HepG2 (cell line): ENCODE measurements around the gene TBC1D10B. TPM values are rescaled to one million over a fixed set of nuclear protein-coding genes. Genes with fewer than 3 reads are reported as not detected.
A peak's percentile ranks its signal among the peaks of the same experiment; 100 is the strongest.

Source experiments
- DMTF1 ChIP-seq: sonication (generic); formaldehyde crosslinking; IDR thresholded peaks from 2 replicates; pipeline ENCODE4 v1.4.0; 2020; ENCODE audit warnings: mild to moderate bottlenecking, missing genetic modification reagents
- FOXP1 ChIP-seq, 2 experiments: fragments of 450-650 bp in 1 of 2; IDR thresholded peaks; 2 replicates each; pipeline ENCODE4 v1.6.1; 2017 to 2018; ENCODE audit warnings: antibody characterized with exemption in 1 of 2
- GABPB1 ChIP-seq: IDR thresholded peaks from 2 replicates; pipeline ENCODE4 v1.6.1; 2016; ENCODE audit warnings: mild to moderate bottlenecking, missing genetic modification reagents, moderate library complexity, missing compliant biosample characterization
- GZF1 ChIP-seq: sonication (generic); formaldehyde crosslinking; IDR thresholded peaks from 2 replicates; pipeline ENCODE4 v1.5.1; 2020; ENCODE audit warnings: mild to moderate bottlenecking, missing genetic modification reagents
- HIVEP1 ChIP-seq: sonication (generic); formaldehyde crosslinking; IDR thresholded peaks from 2 replicates; pipeline ENCODE4 v1.4.0; 2020; ENCODE audit warnings: mild to moderate bottlenecking, missing genetic modification reagents
- NFKBIZ ChIP-seq: IDR thresholded peaks from 2 replicates; pipeline ENCODE4 v1.6.1; 2018; ENCODE audit warnings: missing genetic modification reagents, missing compliant biosample characterization
- NR0B2 ChIP-seq: sonication (generic); formaldehyde crosslinking; IDR thresholded peaks from 2 replicates; pipeline ENCODE4 v1.4.0; 2020; ENCODE audit warnings: mild to moderate bottlenecking, missing genetic modification reagents
- RBM39 ChIP-seq: fragments of 200-400 bp; formaldehyde crosslinking; IDR thresholded peaks from one replicate; pipeline ENCODE4 v1.6.1; 2018; ENCODE audit warnings: antibody characterized with exemption, mild to moderate bottlenecking, low read depth, low read length; ENCODE audit not compliant: poor library complexity, severe bottlenecking
- RCOR2 ChIP-seq: IDR thresholded peaks from 2 replicates; pipeline ENCODE4 v1.6.1; 2016; ENCODE audit warnings: missing biosample characterization, missing genetic modification reagents
- SAFB2 ChIP-seq: sonication (generic); formaldehyde crosslinking; IDR thresholded peaks from 2 replicates; pipeline ENCODE4 v1.5.1; 2020; ENCODE audit warnings: missing genetic modification reagents, low read depth, mild to moderate bottlenecking, borderline replicate concordance
- SNAPC2 ChIP-seq: sonication (generic); formaldehyde crosslinking; IDR thresholded peaks from 2 replicates; pipeline ENCODE4 v1.8.1; 2022; ENCODE audit warnings: mild to moderate bottlenecking, missing genetic modification reagents
- TERF1 ChIP-seq: sonication (generic); formaldehyde crosslinking; IDR thresholded peaks from 2 replicates; pipeline ENCODE4 v1.8.0; 2022; ENCODE audit warnings: mild to moderate bottlenecking, missing genetic modification reagents, moderate library complexity
- ZBTB46 ChIP-seq: sonication (generic); formaldehyde crosslinking; IDR thresholded peaks from 2 replicates; pipeline ENCODE4 v1.4.0; 2020; ENCODE audit warnings: mild to moderate bottlenecking, missing genetic modification reagents, borderline replicate concordance
- ZBTB8A ChIP-seq: sonication (generic); formaldehyde crosslinking; IDR thresholded peaks from 2 replicates; pipeline ENCODE4 v1.4.0; 2020; ENCODE audit warnings: mild to moderate bottlenecking, low read depth, missing genetic modification reagents, borderline replicate concordance
- ZFYVE20 ChIP-seq: sonication (generic); formaldehyde crosslinking; IDR thresholded peaks from 2 replicates; pipeline ENCODE4 v1.8.0; 2023; ENCODE audit warnings: low read depth, mild to moderate bottlenecking, moderate library complexity, missing genetic modification reagents, borderline replicate concordance
- ZNF382 ChIP-seq: sonication (generic); formaldehyde crosslinking; IDR thresholded peaks from 2 replicates; pipeline ENCODE4 v1.5.0; 2020; ENCODE audit warnings: missing genetic modification reagents, mild to moderate bottlenecking, borderline replicate concordance
- ZNF446 ChIP-seq: sonication (generic); formaldehyde crosslinking; IDR thresholded peaks from 2 replicates; pipeline ENCODE4 v1.5.0; 2020; ENCODE audit warnings: mild to moderate bottlenecking, missing genetic modification reagents
- ZNF468 ChIP-seq: sonication (generic); formaldehyde crosslinking; IDR thresholded peaks from 2 replicates; pipeline ENCODE4 v1.8.0; 2022; ENCODE audit warnings: mild to moderate bottlenecking, moderate library complexity, missing genetic modification reagents
- ZNF670 ChIP-seq: sonication (generic); formaldehyde crosslinking; IDR thresholded peaks from 2 replicates; pipeline ENCODE4 v1.8.0; 2022; ENCODE audit warnings: mild to moderate bottlenecking, missing genetic modification reagents, borderline replicate concordance
- ZNF841 ChIP-seq: sonication (generic); formaldehyde crosslinking; IDR thresholded peaks from 2 replicates; pipeline ENCODE4 v1.8.1; 2023; ENCODE audit warnings: missing genetic modification reagents, borderline replicate concordance
- polyA plus RNA-seq, 8 experiments: library from polyadenylated mRNA; depleted of rRNA in 3 of 8; stranded (reverse) in 7 of 8; unstranded in 1 of 8; fragments of >200 nt; fragmentation: Illumina TruSeq in 4 of 8; extraction: Trizol in 4 of 8; gene quantifications; 2 replicates each; pipeline versions ENCODE4 v1.2.1 to v1.2.3, GENCODE V29; 2011 to 2016; ENCODE audit warnings: low read depth in 4 of 8, missing spikeins in 1 of 8, mixed read lengths in 1 of 8; ENCODE audit not compliant: insufficient read depth in 1 of 8
- total RNA-seq, 5 experiments: library from RNA; depleted of rRNA; stranded (reverse); fragments of >200 nt; fragmentation: Illumina TruSeq; extraction: Trizol; gene quantifications; 2 replicates each; pipeline ENCODE4 v1.2.3, GENCODE V29; 2016; ENCODE audit warnings: low read depth in 1 of 5
- TF ChIP-seq, protein P1 (sequence below): sonication (generic); formaldehyde crosslinking; conservative IDR thresholded peaks from 2 replicates; pipeline ENCODE4 v1.4.0; 2020; ENCODE audit warnings: missing genetic modification reagents

TBC1D10B gene
- total and polyA plus RNA-seq, 2 of the 13 experiments (the other 11 are each of a cell fraction or from before 2014, with no cell fraction given) = 15.7 to 24.8 TPM

GRCh38 chr16:30370456-30371247 lies at the start of gene TBC1D10B (continued):
- TF ChIP-seq ZNF468 (no peak), RBM39 (no peak), HIVEP1 (CRISPR knock-in tag) (no peak), DMTF1 (CRISPR knock-in tag) (no peak), TERF1 (CRISPR knock-in tag) (no peak), SNAPC2 (no peak), NR0B2 (CRISPR knock-in tag) (no peak), ZBTB8A (CRISPR knock-in tag) (no peak), GZF1 (CRISPR knock-in tag) (no peak), GABPB1 (peak; percentile 74), ZNF382 (CRISPR knock-in tag) (no peak), SAFB2 (CRISPR knock-in tag) (no peak), RCOR2 (CRISPR knock-in tag) (no peak), ZBTB46 (CRISPR knock-in tag) (no peak), ZNF841 (CRISPR knock-in tag) (no peak), ZNF670 (no peak), ZFYVE20 (no peak), NFKBIZ (CRISPR knock-in tag) (0 out of 2 replicates have a peak, but pooled peaks have one; percentile 55), FOXP1 (IDR thresholded peaks at IDR 0.05) (no peak), FOXP1 (CRISPR knock-in tag; IDR thresholded peaks at IDR 0.05) (no peak), ZNF446 (CRISPR knock-in tag) (no peak)
- TF ChIP-seq, protein P1, sequence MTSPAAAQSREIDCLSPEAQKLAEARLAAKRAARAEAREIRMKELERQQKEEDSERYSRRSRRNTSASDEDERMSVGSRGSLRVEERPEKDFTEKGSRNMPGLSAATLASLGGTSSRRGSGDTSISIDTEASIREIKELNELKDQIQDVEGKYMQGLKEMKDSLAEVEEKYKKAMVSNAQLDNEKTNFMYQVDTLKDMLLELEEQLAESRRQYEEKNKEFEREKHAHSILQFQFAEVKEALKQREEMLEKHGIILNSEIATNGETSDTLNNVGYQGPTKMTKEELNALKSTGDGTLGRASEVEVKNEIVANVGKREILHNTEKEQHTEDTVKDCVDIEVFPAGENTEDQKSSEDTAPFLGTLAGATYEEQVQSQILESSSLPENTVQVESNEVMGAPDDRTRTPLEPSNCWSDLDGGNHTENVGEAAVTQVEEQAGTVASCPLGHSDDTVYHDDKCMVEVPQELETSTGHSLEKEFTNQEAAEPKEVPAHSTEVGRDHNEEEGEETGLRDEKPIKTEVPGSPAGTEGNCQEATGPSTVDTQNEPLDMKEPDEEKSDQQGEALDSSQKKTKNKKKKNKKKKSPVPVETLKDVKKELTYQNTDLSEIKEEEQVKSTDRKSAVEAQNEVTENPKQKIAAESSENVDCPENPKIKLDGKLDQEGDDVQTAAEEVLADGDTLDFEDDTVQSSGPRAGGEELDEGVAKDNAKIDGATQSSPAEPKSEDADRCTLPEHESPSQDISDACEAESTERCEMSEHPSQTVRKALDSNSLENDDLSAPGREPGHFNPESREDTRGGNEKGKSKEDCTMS (CRISPR knock-in tag) = no peak
